AG04450 (cell line): ENCODE measurements around the gene PPM1F. TPM values are rescaled to one million over a fixed set of nuclear protein-coding genes. Genes with fewer than 3 reads are reported as not detected.
"Not testable (repeated sequence)": the region's sequence is repeated elsewhere in the genome, so short reads cannot be mapped to it uniquely, and the experiment has no call there.

Experiments used
- CTCF ChIA-PET: fragments of 300-600, 350-600 bp; formaldehyde crosslinking; extraction: SDS; loops from one replicate; lab custom pipeline; 2022; ENCODE audit warnings: antibody characterized with exemption, inconsistent platforms; lab: Charles Lee
- POLR2A ChIA-PET: fragments of 350-600 bp; formaldehyde crosslinking; extraction: SDS; loops from one replicate; lab custom pipeline; 2021; ENCODE audit warnings: antibody characterized with exemption, inconsistent platforms; lab: Yijun Ruan, JAX
- DNase-seq: peaks from one replicate; pipeline ENCODE4 v3.0.0-alpha.2; 2011; ENCODE audit warnings: low read depth, low spot score
- H3K27ac ChIP-seq: one replicate; pipeline ENCODE4 v1.5.1; 2012; ENCODE audit warnings: low read depth, low read length, control low read depth
- H3K27me3 ChIP-seq: one replicate; pipeline ENCODE4 v1.6.0; 2012; ENCODE audit warnings: low read length; ENCODE audit not compliant: control insufficient read depth, insufficient read depth
- H3K4me3 ChIP-seq: 2 replicates; pipeline ENCODE4 v1.5.1; 2011; ENCODE audit warnings: mild to moderate bottlenecking, low read depth, low read length, control low read depth
- H3K9me3 ChIP-seq: 2 replicates; pipeline ENCODE4 v1.5.1; 2012; ENCODE audit warnings: low read length; ENCODE audit not compliant: control insufficient read depth, insufficient read depth
- polyA plus RNA-seq: library from polyadenylated mRNA; depleted of rRNA; stranded (reverse); fragments of >200 nt; gene quantifications from 2 replicates; pipeline ENCODE4 v1.2.3, GENCODE V29; 2011
- TF ChIP-seq, protein P1 (sequence below): IDR thresholded peaks from 2 replicates; pipeline ENCODE4 v1.5.1; 2011; ENCODE audit warnings: low read depth, low read length, control low read depth, inconsistent platforms

The PPM1F gene
- polyA plus RNA-seq, 1 experiment, result 17.7 TPM

DNA sequence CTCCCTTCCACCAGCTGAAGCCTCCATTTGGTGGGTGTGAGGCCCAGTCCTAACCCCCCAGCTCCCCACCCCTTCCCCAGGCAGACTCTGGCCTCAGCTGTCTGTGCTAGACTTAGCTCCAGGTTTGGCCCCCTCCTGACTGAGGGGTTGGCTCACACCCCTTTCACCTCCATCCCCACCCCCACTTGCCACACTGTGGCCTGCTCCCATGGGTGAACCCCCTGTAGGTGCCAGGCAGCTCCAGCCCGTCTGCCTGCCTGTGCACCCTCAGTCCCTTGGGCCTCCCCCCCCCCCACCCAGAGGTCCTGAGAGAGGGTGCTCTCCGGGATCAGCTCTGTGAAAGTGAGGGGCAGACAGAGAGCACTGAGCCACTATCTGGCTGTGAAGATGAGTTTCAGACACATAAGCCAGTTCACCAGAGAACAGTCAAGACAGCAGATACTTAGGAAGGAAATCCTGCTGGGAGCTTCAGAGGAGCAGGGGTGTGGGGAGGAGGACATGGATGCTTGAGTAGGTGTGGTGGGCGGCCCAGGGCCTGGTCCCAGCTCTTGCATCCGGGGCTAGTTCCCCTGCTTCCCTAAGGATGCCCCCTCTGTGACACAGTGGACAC lies 36.2 kb downstream of the PPM1F start:
- CTCF ChIA-PET, result interaction anchor here (0.6 kb wide), 1 partner anchor 77 kb away, joined by 3 read pairs; no protein-coding TSS in a partner anchor
- no peak for DNase-seq
- POLR2A ChIA-PET, result no interaction called here

DNA sequence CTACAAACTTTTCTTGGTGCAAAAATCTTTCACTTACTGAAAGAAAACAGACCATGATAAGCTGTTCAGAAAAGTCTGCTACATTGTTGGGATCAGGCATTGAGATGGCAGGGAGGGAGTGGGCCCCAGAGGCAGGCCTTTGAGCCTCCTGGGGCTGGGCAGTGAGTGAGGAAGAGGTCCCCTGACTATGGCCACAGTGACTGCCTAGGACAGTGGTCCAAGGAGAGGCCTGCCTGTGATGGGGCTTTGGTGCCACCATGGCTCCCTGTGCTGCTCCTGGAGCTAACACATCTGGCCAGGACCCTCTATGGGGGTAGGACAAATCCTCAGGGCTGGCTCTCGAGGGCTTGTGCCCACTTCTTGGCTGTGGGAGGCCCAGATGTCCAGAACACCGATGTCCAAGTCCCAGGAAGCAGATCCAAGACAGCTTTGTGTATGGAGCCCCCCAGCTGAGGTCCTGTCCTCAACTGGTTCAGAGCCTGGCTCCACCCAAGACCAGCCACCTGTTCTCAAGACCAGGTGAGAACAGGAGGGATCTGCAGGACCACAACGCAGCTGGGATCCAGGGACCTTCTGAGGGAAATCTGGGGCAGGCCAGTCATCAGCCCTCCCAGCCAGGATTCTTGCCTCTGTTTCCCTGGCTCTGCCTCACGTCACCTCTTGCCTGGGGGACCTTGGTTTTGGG lies 36.9 kb downstream of the PPM1F start:
- POLR2A ChIA-PET, result no interaction called here
- TF ChIP-seq, protein P1, sequence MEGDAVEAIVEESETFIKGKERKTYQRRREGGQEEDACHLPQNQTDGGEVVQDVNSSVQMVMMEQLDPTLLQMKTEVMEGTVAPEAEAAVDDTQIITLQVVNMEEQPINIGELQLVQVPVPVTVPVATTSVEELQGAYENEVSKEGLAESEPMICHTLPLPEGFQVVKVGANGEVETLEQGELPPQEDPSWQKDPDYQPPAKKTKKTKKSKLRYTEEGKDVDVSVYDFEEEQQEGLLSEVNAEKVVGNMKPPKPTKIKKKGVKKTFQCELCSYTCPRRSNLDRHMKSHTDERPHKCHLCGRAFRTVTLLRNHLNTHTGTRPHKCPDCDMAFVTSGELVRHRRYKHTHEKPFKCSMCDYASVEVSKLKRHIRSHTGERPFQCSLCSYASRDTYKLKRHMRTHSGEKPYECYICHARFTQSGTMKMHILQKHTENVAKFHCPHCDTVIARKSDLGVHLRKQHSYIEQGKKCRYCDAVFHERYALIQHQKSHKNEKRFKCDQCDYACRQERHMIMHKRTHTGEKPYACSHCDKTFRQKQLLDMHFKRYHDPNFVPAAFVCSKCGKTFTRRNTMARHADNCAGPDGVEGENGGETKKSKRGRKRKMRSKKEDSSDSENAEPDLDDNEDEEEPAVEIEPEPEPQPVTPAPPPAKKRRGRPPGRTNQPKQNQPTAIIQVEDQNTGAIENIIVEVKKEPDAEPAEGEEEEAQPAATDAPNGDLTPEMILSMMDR, result no peak
- Histone ChIP-seq H3K27me3 (no peaks in the 10 kb centered on the region), H3K4me3 (no peak overlapping the region), H3K27ac (no peak overlapping the region), H3K9me3 (no peaks in the 10 kb centered on the region)
- CTCF ChIA-PET, result no interaction called here
- no peak for DNase-seq

More for the DNA sequence above, 36.2 kb downstream of the PPM1F start:
- no peak overlapping the region for H3K27ac ChIP-seq
- TF ChIP-seq, protein P1, result no peak
- no peaks in the 10 kb centered on the region for H3K9me3 ChIP-seq
- no peaks in the 10 kb centered on the region for H3K27me3 ChIP-seq
- no peak overlapping the region for H3K4me3 ChIP-seq

DNA sequence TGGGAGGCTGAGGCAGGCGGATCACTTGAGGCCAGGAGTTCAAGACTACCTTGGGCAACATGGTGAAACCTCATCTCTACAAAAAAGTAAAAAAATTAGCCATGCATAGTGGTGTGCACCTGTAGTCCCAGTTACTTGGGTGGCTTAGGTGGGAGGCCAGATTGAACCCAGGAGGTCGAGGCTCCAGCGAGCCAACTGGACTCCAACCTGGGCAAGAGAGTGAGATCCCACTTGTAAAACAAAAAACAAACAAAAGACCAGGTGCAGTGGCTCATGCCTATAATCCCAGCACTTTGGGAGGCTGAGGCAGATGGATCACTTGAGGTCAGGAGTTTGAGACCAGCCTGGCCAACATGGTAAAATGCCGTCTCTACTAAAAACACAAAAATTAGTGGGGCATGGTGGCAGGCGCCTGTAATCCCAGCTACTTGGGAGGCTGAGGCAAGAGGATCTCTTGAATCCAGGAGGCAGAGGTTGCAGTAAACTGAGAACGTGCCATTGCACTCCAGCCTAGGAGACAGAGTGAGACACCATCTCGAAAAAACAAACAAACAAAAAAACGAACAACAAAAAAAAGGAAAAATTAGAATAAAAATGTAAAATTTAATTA lies 38.5 kb downstream of the PPM1F start:
- CTCF ChIA-PET, result not testable (repeated sequence)

DNA sequence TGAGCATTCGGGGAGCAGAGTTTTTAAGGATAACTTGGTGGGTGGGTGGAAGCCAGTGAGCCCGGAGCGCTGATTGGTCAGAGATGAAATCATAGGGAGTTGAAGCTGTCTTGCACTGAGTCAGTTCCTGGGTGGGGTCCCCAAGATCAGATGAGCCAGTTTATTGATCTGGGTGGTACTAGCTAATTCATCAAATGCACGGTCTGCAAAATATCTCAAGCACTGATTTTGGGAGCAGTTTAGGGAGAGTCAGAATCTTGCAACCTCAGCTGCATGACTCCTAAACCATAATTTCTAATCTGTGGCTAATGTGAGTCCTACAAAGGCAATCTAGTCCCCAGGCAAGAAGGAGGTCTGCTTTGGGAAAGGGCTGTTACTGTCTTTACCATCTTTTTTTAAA lies 42.3 kb downstream of the PPM1F start:
- H3K27ac ChIP-seq, H3K4me3 ChIP-seq, H3K9me3 ChIP-seq, POLR2A ChIA-PET, H3K27me3 ChIP-seq, DNase-seq, CTCF ChIA-PET: not testable (repeated sequence)

More for the DNA sequence above, 38.5 kb downstream of the PPM1F start:
- H3K9me3 ChIP-seq, DNase-seq, POLR2A ChIA-PET, H3K4me3 ChIP-seq, H3K27me3 ChIP-seq, H3K27ac ChIP-seq: not testable (repeated sequence)

DNA sequence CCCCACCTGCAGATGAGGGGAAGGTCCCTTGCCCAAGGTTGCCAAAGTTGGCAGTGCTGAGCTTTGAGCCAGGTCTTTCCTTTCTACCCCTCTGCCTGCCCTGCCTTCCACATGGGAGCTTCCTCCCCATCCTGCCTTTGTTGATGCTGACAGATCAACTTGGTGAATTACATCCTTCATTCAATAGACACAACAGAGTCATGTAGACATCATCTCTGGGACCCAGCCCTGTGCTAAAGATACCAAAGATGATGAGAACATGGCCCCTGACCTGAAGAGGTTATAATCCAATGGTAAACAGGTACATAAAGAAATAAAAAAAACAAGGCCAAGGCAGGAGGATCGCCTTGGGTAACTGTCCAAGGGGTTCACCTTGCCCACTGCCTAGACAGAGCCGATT lies 42.8 kb downstream of the PPM1F start:
- POLR2A ChIA-PET, result no interaction called here
- no peaks in the 10 kb centered on the region for H3K27me3 ChIP-seq
- DNase-seq, result no peak
- no peak overlapping the region for H3K27ac ChIP-seq
- no peak overlapping the region for H3K4me3 ChIP-seq
- CTCF ChIA-PET, result no interaction called here
- TF ChIP-seq, protein P1, result no peak
- H3K9me3 ChIP-seq, result no peaks in the 10 kb centered on the region
